ENCODE measurements around the gene TNFRSF1B. TPM values are rescaled to one million over a fixed set of nuclear protein-coding genes. Genes with fewer than 3 reads are reported as not detected.

TNFRSF1B gene
- total RNA-seq, 1 experiment from 2014 or later = 3.5 TPM

DNA sequence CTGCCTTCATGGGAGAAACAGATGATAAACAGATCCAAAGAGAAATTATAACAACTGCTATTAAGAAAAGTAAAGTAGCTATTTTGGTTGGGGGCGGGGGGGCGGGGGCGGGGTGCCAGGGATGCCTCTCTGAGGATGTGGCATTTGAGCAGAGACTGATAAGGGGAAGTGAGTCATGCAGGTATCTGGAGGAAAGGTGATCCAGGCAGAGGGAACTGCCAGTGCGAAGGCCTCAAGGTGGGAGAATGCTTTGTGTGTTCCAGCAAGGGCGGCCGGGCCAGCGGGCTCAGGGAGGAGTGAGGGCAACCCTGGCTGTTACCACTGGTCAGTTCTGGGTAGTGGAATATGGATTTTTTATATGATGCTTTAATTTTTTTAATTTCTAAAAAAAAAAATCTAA, 7.0 kb upstream of the TNFRSF1B start:
- Mint-ChIP-seq H3K36me3 (ENCODE audit: insufficient read depth, unreplicated experiment) (peaks cover 4% of the 10 kb centered on the region), H3K4me1 (ENCODE audit: low read depth, unreplicated experiment) (peaks cover 22% of the 10 kb centered on the region), H3K27me3 (ENCODE audit: insufficient read depth, unreplicated experiment) (no peaks in the 10 kb centered on the region), H3K27ac (ENCODE audit: unreplicated experiment) (no peak overlapping the region), H3K4me3 (ENCODE audit: unreplicated experiment) (no peak overlapping the region), H3K9me3 (ENCODE audit: unreplicated experiment) (no peaks in the 10 kb centered on the region)
- Histone ChIP-seq H3K27me3 (replicated peaks; ENCODE audit: control insufficient read depth, insufficient read depth, low read length) (no peaks in the 10 kb centered on the region), H3K4me1 (peaks cover 38% of the 10 kb centered on the region), H3K36me3 (ENCODE audit: control insufficient read depth, insufficient read depth, low read length) (no peaks in the 10 kb centered on the region), H3K9me3 (no peaks in the 10 kb centered on the region), H3K4me3 (ENCODE audit: low read depth, low read length) (no peak overlapping the region)
- intact Hi-C loops (cut with micrococcal nuclease; ENCODE audit: unreplicated experiment) = no loop called here
- no peak for DNase-seq
- no TSS peak for BruUV-seq (replicated peaks)
- ChIA-PET CTCF (interaction anchor here (0.6 kb wide), 1 partner anchor 436 kb away, joined by 4 read pairs; no protein-coding TSS in a partner anchor), POLR2A (no interaction called here)
- TF ChIP-seq, protein P1, sequence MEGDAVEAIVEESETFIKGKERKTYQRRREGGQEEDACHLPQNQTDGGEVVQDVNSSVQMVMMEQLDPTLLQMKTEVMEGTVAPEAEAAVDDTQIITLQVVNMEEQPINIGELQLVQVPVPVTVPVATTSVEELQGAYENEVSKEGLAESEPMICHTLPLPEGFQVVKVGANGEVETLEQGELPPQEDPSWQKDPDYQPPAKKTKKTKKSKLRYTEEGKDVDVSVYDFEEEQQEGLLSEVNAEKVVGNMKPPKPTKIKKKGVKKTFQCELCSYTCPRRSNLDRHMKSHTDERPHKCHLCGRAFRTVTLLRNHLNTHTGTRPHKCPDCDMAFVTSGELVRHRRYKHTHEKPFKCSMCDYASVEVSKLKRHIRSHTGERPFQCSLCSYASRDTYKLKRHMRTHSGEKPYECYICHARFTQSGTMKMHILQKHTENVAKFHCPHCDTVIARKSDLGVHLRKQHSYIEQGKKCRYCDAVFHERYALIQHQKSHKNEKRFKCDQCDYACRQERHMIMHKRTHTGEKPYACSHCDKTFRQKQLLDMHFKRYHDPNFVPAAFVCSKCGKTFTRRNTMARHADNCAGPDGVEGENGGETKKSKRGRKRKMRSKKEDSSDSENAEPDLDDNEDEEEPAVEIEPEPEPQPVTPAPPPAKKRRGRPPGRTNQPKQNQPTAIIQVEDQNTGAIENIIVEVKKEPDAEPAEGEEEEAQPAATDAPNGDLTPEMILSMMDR (IDR thresholded peaks at IDR 0.05; ENCODE audit: insufficient read depth in 1 of 2, low read depth in 1 of 2, low read length in 1 of 2, severe bottlenecking in 1 of 2, unreplicated experiment in 1 of 2) = no peak

DNA sequence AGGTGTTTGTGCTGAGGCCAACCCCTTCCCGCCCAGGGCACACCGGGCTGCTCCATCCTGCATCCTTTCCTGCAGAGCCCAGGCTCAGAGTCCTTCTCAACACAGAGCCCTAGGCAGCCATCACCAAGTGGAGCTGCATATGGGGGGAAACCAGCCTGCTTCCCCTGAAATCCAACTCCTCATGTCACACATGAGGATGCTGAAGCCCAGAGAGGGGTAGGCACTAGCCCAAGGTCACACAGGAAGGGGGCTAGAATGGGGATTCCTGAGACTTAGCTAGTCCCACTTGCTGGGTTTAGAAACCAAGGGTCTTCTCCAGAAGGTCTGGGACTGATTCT, 5.5 kb upstream of the TNFRSF1B start:
- H3K9me3 ChIP-seq = no peaks in the 10 kb centered on the region
- DNase-seq = no peak
- intact Hi-C loops (cut with micrococcal nuclease; ENCODE audit: unreplicated experiment) = no loop called here
- no TSS peak for BruUV-seq (replicated peaks)
- POLR2A ChIA-PET = no interaction called here
- Mint-ChIP-seq H3K27ac (ENCODE audit: unreplicated experiment) (peak overlapping the region; percentile 71), H3K4me1 (ENCODE audit: low read depth, unreplicated experiment) (peaks cover 22% of the 10 kb centered on the region), H3K9me3 (ENCODE audit: unreplicated experiment) (no peaks in the 10 kb centered on the region), H3K36me3 (ENCODE audit: insufficient read depth, unreplicated experiment) (peaks cover 4% of the 10 kb centered on the region), H3K4me3 (ENCODE audit: unreplicated experiment) (no peak overlapping the region), H3K27me3 (ENCODE audit: insufficient read depth, unreplicated experiment) (no peaks in the 10 kb centered on the region)
- peaks cover 38% of the 10 kb centered on the region for H3K4me1 ChIP-seq
- no peak overlapping the region for H3K4me3 ChIP-seq (ENCODE audit: low read depth, low read length)
- CTCF ChIA-PET = interaction anchor here (0.7 kb wide), 1 partner anchor 37 kb away, joined by 3 read pairs; no protein-coding TSS in a partner anchor
- H3K36me3 ChIP-seq (ENCODE audit: control insufficient read depth, insufficient read depth, low read length) = no peaks in the 10 kb centered on the region
- TF ChIP-seq, protein P1 (IDR thresholded peaks at IDR 0.05; ENCODE audit: insufficient read depth in 1 of 2, low read depth in 1 of 2, low read length in 1 of 2, severe bottlenecking in 1 of 2, unreplicated experiment in 1 of 2) = no peak
- H3K27me3 ChIP-seq (replicated peaks; ENCODE audit: control insufficient read depth, insufficient read depth, low read length) = no peaks in the 10 kb centered on the region

DNA sequence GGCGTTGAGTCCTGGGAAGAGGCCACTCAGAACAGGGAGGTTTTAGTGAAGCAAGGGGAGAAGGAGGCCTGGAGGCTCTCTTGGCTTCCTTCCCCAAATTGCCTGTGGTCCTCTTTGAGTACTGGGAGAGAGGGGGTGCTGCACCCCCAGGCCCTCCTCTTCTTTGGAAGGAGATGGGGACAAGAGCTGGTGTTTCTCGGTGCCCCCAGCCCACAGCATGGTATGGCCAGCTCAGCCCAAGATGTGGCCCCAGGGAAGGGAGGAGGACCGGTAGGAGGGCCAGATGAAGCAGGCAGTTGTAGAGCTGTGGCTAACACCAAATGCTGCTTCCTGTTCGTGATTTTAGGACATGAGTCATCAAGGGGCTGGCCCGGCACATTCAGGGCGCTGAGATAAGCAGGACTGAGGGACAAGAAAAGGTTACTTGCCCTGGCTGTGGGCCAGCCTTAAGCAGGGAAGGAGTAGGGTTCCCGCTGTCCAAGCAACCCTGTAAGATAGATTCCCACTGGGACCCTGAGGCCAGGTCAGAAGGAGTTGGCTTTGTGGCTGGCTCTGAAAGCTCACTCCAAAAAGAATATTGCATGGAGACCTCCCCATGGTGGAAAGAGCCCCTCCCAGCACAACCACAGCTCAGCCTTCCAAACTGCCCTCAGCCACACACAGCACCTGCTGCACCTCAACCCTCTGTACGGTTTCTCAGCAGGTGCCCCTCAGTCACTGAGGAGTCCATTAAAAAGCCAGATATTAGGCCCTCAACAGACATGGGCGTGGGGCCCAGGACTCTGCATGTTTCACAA, 4.9 kb upstream of the TNFRSF1B start:
- CTCF ChIA-PET = interaction anchor here (0.7 kb wide), 1 partner anchor 37 kb away, joined by 3 read pairs; no protein-coding TSS in a partner anchor
- H3K9me3 Mint-ChIP-seq (ENCODE audit: unreplicated experiment) = no peaks in the 10 kb centered on the region

More for the DNA sequence above, 4.9 kb upstream of the TNFRSF1B start:
- no peak overlapping the region for H3K4me3 ChIP-seq (ENCODE audit: low read depth, low read length)
- no peaks in the 10 kb centered on the region for H3K36me3 ChIP-seq (ENCODE audit: control insufficient read depth, insufficient read depth, low read length)
- H3K27ac Mint-ChIP-seq (ENCODE audit: unreplicated experiment) = peak overlapping the region; percentile 71
- H3K27me3 ChIP-seq (replicated peaks; ENCODE audit: control insufficient read depth, insufficient read depth, low read length) = no peaks in the 10 kb centered on the region
- intact Hi-C loops (cut with micrococcal nuclease; ENCODE audit: unreplicated experiment) = no loop called here
- peaks cover 22% of the 10 kb centered on the region for H3K4me1 Mint-ChIP-seq (ENCODE audit: low read depth, unreplicated experiment)
- no TSS peak for BruUV-seq (replicated peaks)
- peak; percentile 24 to 62 for DNase-seq
- POLR2A ChIA-PET = interaction anchor here (0.6 kb wide), 1 partner anchor 14 kb away, joined by 3 read pairs; no protein-coding TSS in a partner anchor
- peaks cover 38% of the 10 kb centered on the region for H3K4me1 ChIP-seq
- TF ChIP-seq, protein P1 (IDR thresholded peaks at IDR 0.05; ENCODE audit: insufficient read depth in 1 of 2, low read depth in 1 of 2, low read length in 1 of 2, severe bottlenecking in 1 of 2, unreplicated experiment in 1 of 2) = no peak
- no peaks in the 10 kb centered on the region for H3K9me3 ChIP-seq
- no peaks in the 10 kb centered on the region for H3K27me3 Mint-ChIP-seq (ENCODE audit: insufficient read depth, unreplicated experiment)
- H3K4me3 Mint-ChIP-seq (ENCODE audit: unreplicated experiment) = no peak overlapping the region
- H3K36me3 Mint-ChIP-seq (ENCODE audit: insufficient read depth, unreplicated experiment) = peaks cover 4% of the 10 kb centered on the region

Measured in Caco-2 (cell line).